Inflammatory macrophage treated with lipopolysaccharide for 1 hour (primary cell): Measurements from ENCODE around the gene IL9R.
"Not testable (repeated sequence)": the region's sequence is repeated elsewhere in the genome, so short reads cannot be mapped to it uniquely, and the experiment has no call there.

ENCODE experiments used
- DNase-seq, 2 donors: peaks; one replicate each; pipeline ENCODE4 v3.0.0-alpha.2; 2020 to 2022

Gene IL9R

GRCh38 chrX:155997436-155997835, at the start of gene IL9R:
Gene IL9R (plus strand): TSS chrX:155997696. CDS start chrX:155997760, 64 bp downstream.
- DNase-seq = no peak

GRCh38 chrX:155949098-155949497, 48.4 kb upstream of the IL9R start:
- DNase-seq = no peak

DNA sequence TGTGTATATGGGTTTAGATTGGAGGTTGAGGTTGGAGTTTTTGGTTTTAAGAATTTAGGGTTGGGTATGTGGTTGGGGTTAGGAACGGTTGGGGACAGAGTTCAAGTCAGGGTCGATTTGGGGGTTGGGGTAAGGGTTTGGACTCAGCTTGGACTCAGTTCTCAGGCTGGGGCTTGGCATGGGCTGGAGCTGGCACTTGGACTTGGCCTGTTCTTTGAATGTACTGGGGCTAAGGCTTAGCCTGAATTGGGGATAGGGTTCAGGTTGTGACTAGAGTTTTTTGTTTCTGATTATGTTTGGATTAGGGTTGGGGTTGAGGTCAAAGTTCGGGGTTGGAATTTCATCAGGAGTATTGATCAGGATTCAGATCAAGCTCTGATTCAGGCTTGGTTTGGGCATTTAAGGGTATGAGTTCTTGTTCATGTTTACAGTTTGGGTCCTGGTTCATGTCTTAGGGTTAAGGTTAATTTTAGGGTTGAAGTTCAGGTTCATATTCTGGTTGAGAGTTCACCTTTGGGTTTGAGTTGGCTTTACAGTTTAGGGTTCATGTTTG, 46.2 kb upstream of the IL9R start:
- no peak for DNase-seq

GRCh38 chrX:155953055-155953454, 44.4 kb upstream of the IL9R start:
- no peak for DNase-seq

DNA sequence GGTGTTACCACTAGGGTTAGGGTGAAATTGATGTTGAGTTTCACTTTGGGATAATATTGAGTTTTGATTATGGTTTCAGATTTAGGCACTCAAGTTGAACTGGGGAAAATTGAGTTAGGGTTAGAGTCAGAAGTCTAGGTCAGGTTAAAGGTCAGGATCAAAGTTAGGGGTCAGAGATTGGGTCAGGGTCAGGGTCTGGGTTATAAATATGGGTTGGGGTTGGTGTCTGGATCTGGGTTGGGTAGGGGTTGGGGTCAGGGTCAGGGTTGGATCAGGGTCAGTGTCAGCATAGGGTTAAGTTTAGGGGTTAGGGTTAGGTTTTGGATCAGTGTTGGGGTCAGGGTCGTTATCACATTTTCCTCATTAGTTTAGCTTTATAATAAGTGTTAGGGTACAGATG, 42.7 kb upstream of the IL9R start:
- no peak for DNase-seq

GRCh38 chrX:155956099-155956498, 41.4 kb upstream of the IL9R start:
- no peak for DNase-seq

- no peak for DNase-seq
These were observed 40.8 kb upstream of the IL9R start for GRCh38 chrX:155956649-155957048.

DNA sequence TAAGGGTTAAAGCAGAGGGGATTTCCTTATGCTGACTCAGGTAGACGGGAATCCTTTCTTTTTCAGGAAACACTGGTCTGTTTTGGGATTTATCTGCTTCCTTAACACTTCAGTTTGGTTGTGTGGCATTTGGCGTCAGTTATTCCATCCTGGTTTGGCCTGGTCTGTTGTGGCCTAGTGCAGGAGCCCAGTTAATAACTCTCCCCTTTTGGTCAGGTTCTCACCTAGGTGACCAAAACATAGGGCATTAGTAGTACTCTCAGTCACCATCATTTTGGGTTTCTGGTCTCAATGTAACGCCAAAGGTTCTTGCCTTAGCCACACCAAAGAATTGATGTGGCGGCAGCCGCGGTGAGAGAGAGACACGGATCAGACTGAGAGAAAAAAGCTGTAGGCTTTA, 39.7 kb upstream of the IL9R start:
- no peak for DNase-seq

DNA sequence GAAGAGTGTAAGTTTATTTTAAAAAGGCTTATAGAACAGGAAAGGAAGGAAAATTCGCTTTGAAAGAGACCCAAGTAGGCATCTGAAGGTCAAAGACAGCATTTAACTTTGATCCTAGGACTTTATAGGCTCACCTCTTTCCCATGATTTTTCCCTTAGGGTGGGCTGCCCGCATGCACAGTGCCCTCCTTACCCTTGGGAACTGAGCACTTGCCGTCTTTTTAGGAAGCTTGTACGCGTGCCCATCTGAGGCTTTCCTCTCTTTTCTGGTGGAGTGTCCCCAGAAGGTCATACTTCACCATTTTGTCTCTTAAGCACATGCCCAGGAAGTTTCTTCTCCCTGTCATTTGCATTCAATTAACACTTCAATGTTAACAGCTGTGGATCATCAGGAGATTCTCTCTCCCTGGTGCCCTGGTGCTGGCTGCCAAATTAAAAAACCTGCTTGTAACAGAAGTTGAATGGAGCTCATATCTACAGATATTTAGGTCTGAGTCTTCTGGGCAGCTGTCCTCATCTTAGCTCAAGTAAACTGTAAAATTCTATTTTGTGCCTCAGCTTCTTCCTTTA, 38.4 kb upstream of the IL9R start:
- DNase-seq = no peak

DNA sequence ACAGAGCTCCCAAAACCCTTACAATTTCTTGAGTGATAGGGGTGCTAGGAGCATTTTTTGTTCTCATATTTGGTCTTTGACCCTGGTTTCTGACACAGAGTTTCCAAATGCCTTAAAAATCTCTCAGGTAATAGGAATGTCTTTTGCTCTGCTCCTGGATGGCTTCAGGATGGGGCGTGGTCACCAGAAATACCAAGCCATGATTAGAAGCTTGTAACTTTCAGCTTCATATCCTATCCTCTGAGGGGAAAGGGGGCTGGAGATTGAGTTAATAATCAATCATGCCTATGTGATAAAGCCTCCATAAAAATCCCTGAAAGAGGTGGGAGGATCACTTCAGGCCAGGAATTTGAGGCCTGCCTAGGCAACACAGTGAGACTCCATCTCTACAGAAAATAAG, 34.6 kb upstream of the IL9R start:
- DNase-seq = no peak

DNA sequence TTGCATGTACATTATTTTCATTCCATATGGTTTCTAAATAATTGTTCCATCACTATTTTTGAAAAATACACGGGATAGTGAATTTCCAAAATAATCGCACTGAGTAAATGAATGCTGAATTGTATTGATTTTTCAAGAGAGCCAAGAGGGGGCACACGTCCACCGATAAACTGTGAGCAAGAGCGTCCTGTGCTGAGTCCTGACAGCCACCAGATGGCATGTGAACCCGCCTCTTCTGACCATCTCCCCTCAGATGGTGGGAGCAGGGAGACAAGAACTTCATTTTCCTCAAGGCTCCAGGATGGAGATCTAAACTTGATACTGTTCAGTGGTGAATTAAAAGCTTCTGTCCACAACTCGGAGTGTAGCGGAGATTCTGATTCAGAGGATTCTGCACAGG, 30.6 kb upstream of the IL9R start:
- DNase-seq = peak in 1 of 2 donors; percentile 7

DNA sequence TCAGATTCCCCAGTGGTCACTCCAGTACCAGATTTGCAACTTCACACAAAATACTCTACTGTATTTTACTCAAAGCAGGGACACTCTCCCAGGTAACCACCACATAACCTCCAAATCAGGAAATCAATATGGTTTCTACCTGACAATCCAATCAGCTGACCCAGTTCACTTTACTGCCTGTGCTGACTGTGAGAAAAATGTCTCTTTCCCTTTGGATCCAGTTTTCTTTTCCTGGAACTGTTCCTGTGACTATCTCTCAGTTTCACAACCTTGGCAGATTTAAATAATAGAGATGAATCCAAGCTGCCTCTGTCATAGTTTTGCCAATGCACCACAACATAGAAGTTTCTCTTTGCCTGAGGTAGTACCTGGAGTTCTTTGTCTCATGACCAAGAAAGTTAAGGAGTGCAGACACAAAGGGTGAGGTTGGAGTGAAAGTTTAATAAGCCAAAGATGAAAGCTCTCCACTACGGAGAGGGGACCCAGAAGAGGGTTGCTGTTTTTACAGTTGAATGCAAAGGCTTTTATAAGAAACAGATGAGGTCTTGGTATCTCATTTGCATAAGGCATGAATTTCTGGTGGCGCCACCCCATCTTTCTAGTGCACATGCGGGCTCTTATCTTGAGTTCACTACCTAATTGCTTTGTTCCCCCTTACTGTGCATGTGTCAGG, 29.7 kb upstream of the IL9R start:
- no peak for DNase-seq

- DNase-seq = no peak
These were observed 29.2 kb upstream of the IL9R start for GRCh38 chrX:155968326-155968661.

DNA sequence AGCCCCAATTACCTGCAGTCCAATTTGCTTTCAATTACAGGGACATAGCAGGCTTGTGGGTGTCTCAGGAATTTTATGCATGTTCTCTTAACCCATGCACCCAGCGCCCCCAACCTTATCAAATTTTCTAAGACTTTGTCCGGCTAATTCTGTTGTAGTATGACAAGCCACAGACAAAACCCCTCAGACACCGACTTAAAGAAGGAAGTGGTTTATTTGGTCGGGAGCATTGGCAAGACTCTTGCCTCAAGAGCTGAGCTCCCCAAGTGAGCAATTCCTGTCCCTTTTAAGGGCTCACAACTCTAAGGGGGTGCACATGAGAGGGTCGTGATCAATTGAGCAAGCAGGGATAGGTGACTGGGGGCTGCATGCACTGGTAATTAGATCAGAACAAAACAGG, 28.7 kb upstream of the IL9R start:
- DNase-seq = no peak

DNA sequence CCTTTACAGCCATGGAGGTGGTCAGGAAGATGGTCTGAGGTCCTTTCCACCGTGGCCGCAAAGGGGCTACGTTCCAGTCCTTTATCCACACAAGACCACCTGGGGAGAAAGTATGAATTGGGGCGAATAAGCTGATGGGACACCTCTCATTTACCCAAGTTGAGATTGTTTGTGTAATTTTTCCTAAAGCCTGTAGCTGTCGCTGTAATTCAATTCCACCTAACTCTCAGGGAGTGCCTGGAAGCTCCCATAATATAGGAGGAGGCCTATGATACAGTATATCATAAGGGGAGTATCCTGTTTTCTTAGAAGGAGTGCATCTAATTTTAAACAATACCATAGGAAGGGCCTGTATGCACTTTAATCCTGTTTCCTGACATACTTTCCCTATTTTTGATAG, 25.8 kb upstream of the IL9R start:
- not testable (repeated sequence) for DNase-seq

DNA sequence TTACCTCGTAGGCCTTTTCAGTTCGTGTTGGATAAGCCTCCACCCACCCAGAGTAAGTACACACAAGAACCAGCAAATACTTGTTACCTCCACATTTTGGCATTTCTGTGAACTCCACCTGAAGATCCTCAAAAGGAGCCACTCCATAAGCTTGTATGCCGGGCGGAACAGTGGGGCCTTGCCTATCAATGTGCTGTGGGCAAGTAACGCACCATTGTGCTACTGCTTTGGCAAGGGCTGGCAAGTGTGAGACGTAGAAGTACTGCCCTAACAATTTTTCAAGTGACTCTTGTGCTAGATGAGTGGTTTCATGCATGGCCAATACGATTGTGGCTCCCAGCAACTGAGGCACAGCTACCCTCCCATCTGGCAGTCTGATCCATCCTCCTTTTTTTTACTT, 25.3 kb upstream of the IL9R start:
- DNase-seq = not testable (repeated sequence)

GRCh38 chrX:155983326-155983725, 14.2 kb upstream of the IL9R start:
- no peak for DNase-seq

- no peak for DNase-seq
These were observed 12.3 kb upstream of the IL9R start for GRCh38 chrX:155985208-155985607.

GRCh38 chrX:155986995-155987394, 10.5 kb upstream of the IL9R start:
- DNase-seq = not testable (repeated sequence)

DNA sequence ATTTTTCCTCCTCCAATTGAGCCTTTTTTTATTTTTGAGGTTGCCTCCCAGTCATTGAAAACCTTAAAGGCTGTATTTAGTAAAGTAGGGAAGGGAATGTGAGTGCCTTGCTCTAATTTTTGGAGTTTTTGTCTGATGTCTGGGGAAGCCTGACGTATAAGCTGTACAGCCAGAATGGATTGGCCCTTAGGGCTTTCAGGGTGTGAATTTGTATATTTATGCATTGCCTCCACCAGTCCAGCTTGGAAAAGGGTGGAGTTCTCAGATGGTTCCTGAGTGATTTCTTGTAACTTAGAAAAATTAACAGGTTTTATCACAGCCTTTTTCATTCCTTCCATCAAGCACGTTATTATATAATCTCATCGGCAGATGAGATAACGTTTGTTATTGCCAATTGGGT, 8.6 kb upstream of the IL9R start:
- DNase-seq = no peak

GRCh38 chrX:155993421-155993820, 4.1 kb upstream of the IL9R start:
- DNase-seq = no peak

DNA sequence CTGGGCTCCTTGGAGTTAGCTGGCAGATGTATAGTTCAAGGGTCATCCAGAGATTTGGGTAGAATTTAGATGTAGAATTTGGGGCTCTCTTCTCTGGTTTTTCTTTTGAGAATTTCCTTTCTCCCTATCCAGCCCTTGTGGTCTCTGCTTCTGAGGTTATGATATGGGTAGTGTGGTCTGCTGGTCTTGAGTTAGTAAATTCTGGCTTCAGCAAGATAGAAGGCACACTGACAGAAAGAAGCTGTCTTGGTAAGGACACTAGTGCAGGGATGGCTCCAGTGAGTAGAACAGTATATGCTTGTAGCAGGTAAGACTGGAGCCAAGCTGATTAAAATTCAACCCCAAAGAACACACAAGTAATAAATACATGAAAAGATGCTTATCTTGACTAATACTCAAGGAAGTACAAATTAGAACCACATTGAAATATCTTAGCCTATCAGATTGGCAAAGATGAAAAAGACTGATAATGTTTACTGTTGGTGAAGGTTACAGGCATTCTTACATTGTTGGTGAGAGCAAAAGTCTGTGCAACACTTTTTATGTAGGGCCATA, 2.1 kb upstream of the IL9R start:
- no peak for DNase-seq

DNA sequence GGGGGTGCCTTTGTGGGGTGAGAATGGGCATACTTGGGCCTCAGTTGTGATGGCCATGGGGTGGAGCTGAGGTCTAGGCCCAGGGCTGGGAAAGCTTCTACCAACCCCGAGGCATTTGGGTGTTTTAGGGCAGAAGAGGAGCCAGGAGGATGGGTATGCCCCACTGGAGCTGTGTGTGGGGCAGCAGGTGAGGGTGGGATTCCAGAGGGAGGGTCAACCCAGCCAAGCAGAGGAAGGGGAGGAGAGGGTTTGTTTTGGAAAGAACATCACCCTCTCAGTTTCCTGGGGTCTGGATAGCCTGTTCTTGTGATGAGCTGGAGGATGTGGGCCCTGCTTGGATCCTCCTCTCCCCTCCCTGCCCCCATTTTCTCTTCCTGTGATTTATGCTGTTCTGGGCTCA, 620 bp downstream of the IL9R start:
- DNase-seq = no peak

DNA sequence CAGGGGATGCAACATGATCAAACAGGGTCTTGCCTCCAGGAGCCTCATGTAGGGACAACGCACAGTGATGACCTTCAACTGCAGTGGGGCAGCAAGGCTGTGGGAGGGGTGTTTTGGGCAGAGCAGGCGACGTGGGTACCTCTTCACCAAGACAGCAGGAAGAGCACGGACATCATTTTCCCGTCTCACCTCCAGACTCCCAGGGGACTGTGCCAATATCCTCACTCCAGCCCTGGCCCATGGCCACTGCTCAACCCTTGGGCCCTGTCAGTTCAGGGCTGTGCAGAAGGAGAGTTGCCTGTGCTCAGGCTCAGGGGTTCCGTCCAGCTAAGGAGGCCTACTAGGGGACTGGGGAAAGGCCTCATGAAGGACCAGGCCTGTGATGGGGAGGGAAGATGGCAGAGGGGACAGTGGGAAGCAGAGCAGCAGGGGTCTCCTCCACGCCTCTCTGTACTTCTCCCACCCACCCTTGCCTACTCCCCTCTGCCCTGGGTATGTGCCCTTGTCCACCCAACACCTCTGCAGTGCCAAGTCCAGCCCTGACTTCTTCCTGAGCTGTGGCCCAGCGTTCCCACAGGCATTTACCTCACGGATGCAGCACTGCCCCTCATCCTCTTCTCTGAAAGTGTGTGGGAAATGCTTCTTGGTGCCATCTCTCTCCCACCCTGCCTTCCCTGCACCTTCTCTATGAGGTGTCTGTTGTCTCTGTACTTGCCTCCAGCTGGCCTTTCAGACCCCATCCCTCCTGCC, 1.4 kb downstream of the IL9R start:
- no peak for DNase-seq
